HG03442 (cell line): ENCODE data around the gene TTC3.
"Not testable (repeated sequence)": the region's sequence is repeated elsewhere in the genome, so short reads cannot be mapped to it uniquely, and the experiment has no call there.

Source experiments
- ATAC-seq: cut with Tn5 transposase; IDR thresholded peaks from one replicate; pipeline ENCODE4 v1.9.1; 2021; ENCODE audit warnings: mild to moderate bottlenecking, moderate library complexity; ENCODE audit not compliant: unreplicated experiment

TTC3 gene

DNA sequence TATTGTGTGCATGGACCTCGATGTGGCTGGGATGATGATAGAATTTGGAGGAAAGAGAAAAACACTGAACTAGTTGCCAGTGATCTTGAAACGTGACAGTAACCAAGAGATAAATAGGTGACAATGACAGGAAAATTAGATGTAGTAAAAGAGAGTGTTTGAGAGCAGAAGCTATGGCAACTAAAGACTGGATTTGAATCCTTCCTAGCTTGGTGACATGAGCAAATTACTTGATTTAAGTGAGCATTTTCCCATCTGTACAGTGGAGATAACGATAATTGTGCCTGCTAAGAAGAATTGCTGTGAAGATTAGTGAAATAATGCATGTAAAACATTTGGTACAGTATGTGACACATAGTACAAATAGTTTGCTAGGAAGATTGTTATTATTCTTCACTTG, 12.7 kb downstream of the TTC3 start:
- no peak for ATAC-seq

DNA sequence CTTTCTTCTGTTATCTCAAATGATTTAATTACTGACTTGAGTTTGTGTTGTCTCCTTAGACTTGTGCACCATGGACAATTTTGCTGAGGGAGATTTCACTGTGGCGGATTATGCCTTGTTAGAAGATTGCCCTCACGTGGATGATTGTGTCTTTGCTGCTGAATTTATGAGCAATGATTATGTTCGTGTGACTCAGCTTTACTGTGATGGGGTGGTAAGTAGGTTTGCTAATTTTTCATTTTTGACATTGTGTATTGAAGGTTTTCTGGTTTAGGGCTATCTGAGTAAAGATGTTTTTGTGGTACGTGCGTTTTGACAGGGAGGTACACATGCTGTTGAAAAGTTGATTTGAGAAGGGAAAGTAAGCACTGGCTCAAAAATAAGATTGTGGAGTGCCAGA, 14.1 kb downstream of the TTC3 start:
- no peak for ATAC-seq

DNA sequence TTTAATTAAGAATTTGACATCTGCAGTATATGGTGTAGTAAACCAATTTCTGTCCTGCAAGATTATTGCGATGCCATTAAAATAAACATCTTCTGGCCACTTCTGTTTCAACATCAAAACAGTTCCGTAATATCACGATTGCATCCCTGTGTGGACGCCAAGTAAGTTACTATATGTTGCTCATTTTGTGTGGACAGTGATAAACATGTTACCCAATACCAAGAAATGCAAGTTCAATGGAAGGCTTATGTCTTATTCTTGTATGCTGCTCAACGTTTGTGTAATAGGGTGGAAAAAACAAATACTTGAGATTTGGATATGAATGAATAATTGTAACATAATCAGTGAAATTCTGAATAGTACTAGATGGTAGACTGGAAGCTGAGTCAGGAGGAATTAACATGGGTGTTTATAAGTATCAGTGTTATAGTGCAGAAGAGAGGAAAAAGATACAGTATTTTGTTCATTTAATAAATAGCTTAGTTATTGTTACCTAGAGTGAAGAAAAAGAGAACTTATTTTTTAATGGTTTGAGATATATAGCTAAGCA, 15.2 kb downstream of the TTC3 start:
- ATAC-seq, result no peak

- no peak for ATAC-seq
These were observed 20.9 kb downstream of the TTC3 start for GRCh38 chr21:37093977-37094376.

GRCh38 chr21:37095821-37096220, 22.8 kb downstream of the TTC3 start:
- ATAC-seq, result no peak

- ATAC-seq, result no peak
These were observed 25.7 kb downstream of the TTC3 start for GRCh38 chr21:37098751-37099150.

DNA sequence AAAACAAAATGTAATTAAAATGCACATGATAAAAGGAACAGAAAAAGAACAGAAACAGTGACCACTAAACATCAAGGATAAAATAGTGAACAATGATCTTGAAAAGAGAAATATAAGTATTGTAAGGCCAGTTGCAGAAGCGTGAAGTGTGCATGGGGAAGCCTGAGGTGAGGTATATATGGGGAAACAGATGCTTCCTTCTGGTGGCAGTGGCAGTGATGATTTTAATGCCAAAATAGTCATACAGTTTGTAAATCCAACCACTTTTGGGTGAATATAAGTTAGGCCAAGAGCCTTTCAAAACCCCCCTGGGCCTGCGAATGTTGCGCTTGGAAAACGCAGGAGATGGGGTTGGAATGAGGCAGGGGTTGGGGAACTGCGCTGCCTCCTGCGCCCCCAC, 27.3 kb downstream of the TTC3 start:
- ATAC-seq, result no peak

DNA sequence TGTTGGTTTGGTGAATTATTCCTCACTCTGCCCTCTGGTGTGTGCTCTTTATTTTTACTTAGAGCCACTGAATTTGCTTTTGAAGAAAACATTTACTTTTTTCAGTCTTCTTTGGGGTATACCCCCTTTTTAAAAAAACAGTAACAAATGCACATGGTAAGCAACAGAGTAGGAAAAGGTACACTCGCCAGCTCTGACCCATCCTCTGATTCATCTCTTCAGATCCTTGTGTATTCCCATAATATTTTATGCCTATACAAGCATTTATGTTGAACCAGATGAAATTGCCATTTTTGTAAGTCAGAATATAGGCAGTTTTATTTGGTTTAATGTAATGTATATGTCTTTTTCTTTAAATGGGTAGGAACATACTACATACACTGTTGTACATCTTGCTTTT, 28.3 kb downstream of the TTC3 start:
- ATAC-seq, result no peak

DNA sequence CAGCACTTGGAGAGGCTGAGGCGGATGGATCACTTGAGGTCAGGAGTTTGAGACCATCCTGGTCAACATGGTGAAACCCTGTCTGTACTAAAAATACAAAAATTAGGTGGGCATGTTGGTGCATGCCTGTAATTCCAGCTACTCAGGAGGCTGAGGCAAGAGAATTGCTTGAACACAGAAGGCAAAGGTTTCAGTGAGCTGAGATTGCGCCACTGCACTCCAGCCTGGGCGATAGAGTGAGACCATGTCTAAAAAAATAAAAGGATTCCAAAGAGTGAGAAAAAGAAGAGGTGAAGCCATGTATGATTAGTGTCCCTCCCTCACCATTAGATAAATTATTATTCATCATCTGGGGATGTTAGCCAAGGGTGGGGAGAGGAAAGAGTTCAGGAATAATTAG, 29.7 kb downstream of the TTC3 start:
- not testable (repeated sequence) for ATAC-seq

DNA sequence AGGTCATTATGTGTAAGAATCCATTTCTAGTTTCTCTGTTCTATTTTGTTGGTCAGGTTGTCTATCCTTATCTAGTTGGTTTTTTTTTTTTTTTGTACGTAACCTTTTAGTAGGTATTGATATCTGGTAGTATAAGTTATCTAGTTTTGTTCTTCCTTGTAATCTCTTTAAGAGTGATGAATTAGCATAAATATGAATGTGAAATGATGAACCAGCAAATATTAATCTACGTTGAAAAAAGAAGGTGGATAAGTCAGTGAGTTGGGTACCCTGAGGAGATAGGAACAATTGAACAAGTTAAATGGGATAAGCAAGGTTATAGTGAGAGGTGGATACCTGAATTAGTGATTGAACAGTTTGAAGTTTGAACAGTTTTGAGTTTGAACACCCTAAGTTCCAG, 33.9 kb downstream of the TTC3 start:
- no peak for ATAC-seq

GRCh38 chr21:37111029-37111428, 38.0 kb downstream of the TTC3 start:
- not testable (repeated sequence) for ATAC-seq

- ATAC-seq, result not testable (repeated sequence)
These were observed 41.2 kb downstream of the TTC3 start for GRCh38 chr21:37114301-37114700.

GRCh38 chr21:37116459-37116858, 43.4 kb downstream of the TTC3 start:
- ATAC-seq, result not testable (repeated sequence)

DNA sequence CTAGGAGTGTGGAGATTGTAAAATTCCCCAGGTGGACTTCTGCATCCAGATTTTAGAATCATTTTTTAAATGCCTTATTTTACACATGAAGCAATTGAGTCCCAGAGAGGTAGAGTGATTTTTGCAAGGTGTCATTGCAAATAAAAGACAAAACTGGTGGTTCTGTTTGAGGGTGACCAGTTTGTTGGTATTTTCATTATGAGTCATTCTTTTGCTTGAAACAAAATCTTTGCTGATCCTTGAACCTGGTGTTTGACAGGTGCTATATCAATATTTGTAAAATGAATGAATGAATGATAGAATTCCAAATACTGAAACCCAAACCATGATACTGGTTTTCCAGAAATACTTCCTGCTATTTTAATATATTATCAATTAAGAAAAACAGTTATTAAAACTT, 44.1 kb downstream of the TTC3 start:
- ATAC-seq, result no peak

DNA sequence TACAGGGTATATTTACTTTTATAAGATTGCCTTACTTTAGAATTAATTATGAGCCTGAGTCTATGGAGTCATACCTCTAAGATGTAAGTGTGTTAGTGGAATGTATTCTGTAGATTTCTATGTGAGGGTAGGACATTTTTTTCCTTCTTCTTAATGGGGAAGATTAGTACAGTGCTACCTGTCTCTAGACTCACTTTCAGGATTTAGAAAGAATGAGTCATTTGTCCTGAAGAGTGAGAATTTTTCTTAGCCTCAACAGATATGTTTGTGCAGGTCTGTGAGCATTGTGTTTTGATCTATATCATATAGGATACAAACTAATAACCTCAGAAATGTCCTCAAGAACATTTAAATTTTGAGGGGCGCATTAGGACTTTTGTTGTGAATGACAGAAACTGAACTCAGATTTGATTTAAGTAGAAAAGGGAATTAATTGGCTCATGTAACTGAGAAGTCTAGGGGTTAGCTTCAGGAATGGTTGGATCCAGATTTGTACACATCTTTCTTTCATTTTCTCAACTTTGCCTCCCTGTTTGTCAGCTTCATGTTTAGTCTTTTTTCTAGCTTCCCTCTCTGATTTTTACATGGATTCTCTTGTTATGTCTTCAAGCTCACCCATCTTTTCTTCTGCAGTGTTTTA, 45.3 kb downstream of the TTC3 start:
- no peak for ATAC-seq

- no peak for ATAC-seq
These were observed 46.6 kb downstream of the TTC3 start for GRCh38 chr21:37119421-37120218.

DNA sequence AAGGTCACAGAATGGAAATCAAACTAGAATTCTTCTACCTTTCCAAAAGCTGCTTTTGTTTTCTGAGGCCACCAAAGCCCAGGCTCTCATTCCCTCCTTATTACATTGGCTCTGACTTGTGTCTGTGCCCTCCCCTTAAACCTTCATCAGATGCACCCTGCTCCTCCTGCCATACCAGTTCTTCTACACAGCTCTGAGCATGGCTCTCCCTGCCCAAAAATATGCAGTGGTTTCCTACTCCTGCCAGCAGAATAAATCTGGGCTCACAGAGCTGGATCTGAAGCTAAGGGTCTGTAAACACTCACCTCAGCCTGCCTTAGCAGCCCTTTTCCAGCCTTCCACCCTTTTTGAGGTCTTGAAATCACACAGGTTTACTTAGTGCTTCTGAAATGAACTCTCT, 55.0 kb downstream of the TTC3 start:
- ATAC-seq, result no peak

DNA sequence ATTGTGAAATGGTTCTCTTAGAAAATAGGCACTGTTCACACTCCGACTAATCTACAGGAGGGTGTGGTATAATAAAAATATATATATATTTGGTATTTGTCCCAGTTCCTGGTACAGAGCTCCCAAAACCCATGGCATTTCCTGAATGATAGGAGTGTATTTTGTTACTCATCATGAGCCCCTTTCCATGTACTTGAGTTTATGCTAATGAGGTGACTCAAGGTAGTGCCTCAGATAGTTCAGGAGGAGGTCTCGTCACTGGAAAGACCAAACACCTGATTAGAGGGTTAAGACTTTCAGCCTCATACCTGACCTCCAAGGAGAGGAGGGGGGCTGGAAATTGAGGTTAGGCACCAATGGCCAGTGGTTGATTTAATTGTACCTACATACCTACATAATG, 57.9 kb downstream of the TTC3 start:
- ATAC-seq, result no peak

- no peak for ATAC-seq
These were observed 63.2 kb downstream of the TTC3 start for GRCh38 chr21:37136261-37136660.

DNA sequence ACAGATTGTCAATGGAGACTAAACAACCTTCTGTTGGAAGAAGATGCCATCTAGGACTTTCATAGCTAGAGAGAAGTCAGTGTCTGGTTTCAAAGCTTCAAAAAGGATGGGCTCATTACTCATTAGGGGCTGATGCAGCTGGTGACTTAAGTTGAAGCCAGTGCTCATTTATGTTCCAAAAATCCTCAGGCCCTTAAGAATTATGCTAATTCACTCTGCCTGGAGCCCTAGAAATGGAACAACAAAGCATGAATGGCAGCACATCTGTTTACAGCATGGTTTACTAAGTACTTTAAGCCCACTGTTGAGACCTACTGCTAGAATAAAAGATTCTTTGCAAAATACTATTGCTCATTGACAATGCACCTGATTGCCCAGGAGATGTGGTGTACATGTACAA, 63.7 kb downstream of the TTC3 start:
- ATAC-seq, result no peak

GRCh38 chr21:37139154-37139553, 66.1 kb downstream of the TTC3 start:
- no peak for ATAC-seq

DNA sequence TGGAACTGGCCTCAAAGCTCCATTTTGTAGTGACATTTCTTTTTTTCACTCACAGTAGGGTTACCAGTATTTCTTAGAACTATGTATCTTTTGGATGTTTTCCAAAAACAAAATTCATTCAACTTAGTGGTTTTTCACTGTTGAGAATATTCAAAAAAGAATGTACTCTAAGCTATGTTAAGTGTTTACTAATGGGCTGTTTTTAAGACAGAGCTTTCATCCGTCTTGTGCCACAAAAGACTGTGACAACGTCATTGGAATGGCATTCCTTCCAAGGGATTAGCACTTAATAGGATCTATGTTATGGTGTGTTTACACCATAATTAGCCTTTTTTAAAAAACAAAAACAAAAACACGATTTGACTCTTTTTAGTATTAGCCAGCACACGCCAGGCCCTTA, 66.8 kb downstream of the TTC3 start:
- no peak for ATAC-seq
